T-helper 1 cell (primary cell): Measurements from ENCODE around the gene ERP27.

Source experiments
- DNase-seq, 5 donors: peaks; one replicate each; pipeline ENCODE4 v3.0.0-alpha.2; 2012 to 2020

Gene ERP27

GRCh38 chr12:14935031-14935430 lies 3.3 kb downstream of the ERP27 start:
- DNase-seq = no peak

GRCh38 chr12:14934511-14934910 lies 3.8 kb downstream of the ERP27 start:
- no peak for DNase-seq

GRCh38 chr12:14931791-14932560 lies 6.4 kb downstream of the ERP27 start:
- DNase-seq = no peak

- DNase-seq = no peak
Measured at GRCh38 chr12:14931359-14931758, 7.0 kb downstream of the ERP27 start.

GRCh38 chr12:14930299-14930698 lies 8.0 kb downstream of the ERP27 start:
- DNase-seq = no peak

GRCh38 chr12:14928931-14929330 lies 9.4 kb downstream of the ERP27 start:
- no peak for DNase-seq

GRCh38 chr12:14927267-14927666 lies 11.1 kb downstream of the ERP27 start:
- DNase-seq = no peak

GRCh38 chr12:14924541-14924940 lies 13.8 kb downstream of the ERP27 start:
- no peak for DNase-seq

GRCh38 chr12:14923944-14924343 lies 14.4 kb downstream of the ERP27 start:
- DNase-seq = no peak

GRCh38 chr12:14921218-14921617 lies 17.1 kb downstream of the ERP27 start:
- no peak for DNase-seq

- no peak for DNase-seq
Measured at GRCh38 chr12:14920475-14921126, 17.7 kb downstream of the ERP27 start.

GRCh38 chr12:14919455-14919854 lies 18.9 kb downstream of the ERP27 start:
- no peak for DNase-seq

GRCh38 chr12:14915736-14916135 lies 22.6 kb downstream of the ERP27 start:
- DNase-seq = no peak

GRCh38 chr12:14913381-14913781 lies 25.0 kb downstream of the ERP27 start:
- DNase-seq = no peak

- no peak for DNase-seq
Measured at GRCh38 chr12:14911131-14911530, 27.2 kb downstream of the ERP27 start.

- DNase-seq = no peak
Measured at GRCh38 chr12:14910090-14910915, 28.0 kb downstream of the ERP27 start.

- no peak for DNase-seq
Measured at GRCh38 chr12:14907953-14908352, 30.4 kb downstream of the ERP27 start.

- DNase-seq = no peak
Measured at GRCh38 chr12:14906114-14906513, 32.2 kb downstream of the ERP27 start.

- DNase-seq = no peak
Measured at GRCh38 chr12:14905269-14906004, 32.9 kb downstream of the ERP27 start.

GRCh38 chr12:14904854-14905253 lies 33.5 kb downstream of the ERP27 start:
- DNase-seq = no peak

- DNase-seq = no peak
Measured at GRCh38 chr12:14903386-14904098, 34.8 kb downstream of the ERP27 start.

GRCh38 chr12:14902465-14902864 lies 35.9 kb downstream of the ERP27 start:
- no peak for DNase-seq
